Neural cell (in vitro differentiated cells): ENCODE measurements around the gene TMSB10.

Experiments used
- CTCF ChIP-seq: fragments of 450-650 bp; IDR thresholded peaks from 2 replicates; pipeline ENCODE4 v1.5.1; 2014; ENCODE audit warnings: antibody characterized with exemption, mild to moderate bottlenecking, moderate library complexity; ENCODE audit not compliant: poor library complexity, severe bottlenecking
- EP300 ChIP-seq: fragments of 450-650 bp; conservative IDR thresholded peaks from 2 replicates; pipeline ENCODE4 v1.6.1; 2014; ENCODE audit warnings: antibody characterized with exemption, mild to moderate bottlenecking, moderate library complexity; ENCODE audit not compliant: poor library complexity, severe bottlenecking
- POLR2AphosphoS5 ChIP-seq: IDR thresholded peaks from 2 replicates; pipeline ENCODE4 v1.6.1; 2012
- TAF1 ChIP-seq: IDR thresholded peaks from 2 replicates; pipeline ENCODE4 v1.6.1; 2012; ENCODE audit warnings: low read depth

DNA sequence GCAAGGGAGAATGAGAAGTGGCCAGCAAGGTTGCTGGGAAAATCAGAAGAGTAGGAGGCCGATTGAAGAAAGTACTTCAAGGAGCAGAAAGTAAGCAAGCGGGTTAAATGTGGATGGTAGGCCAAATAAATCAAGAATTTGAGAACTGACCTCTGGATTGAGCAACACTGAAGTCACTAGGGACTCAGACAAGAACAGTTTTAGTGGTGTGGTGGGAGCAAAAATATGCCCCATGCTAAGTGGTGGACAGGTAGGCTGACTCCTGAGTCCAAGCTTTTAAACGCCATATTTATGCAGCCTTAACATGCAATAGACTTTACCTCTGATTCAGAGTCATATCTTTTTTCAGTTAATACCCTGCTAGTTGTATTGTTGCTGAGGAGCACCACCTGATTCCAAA, 29.1 kb upstream of the TMSB10 start:
- no peak for TF ChIP-seq POLR2AphosphoS5
- TF ChIP-seq CTCF: no peak
- TF ChIP-seq TAF1: no peak
- TF ChIP-seq EP300: no peak
